PC-9 (cell line): ENCODE measurements around the gene IQCH.

Experiments used
- EZH2 ChIP-seq: fragments of 200-600 bp; sonication (generic); IDR thresholded peaks from 2 replicates; pipeline ENCODE4 v1.8.0; 2017; ENCODE audit warnings: antibody characterized with exemption, low read depth
- TF ChIP-seq, protein P1 (sequence below): fragments of 200-600 bp; sonication (generic); conservative IDR thresholded peaks from 2 replicates; pipeline ENCODE4 v1.6.1; 2017; ENCODE audit warnings: mixed run types, antibody characterized with exemption, mild to moderate bottlenecking, moderate library complexity

DNA sequence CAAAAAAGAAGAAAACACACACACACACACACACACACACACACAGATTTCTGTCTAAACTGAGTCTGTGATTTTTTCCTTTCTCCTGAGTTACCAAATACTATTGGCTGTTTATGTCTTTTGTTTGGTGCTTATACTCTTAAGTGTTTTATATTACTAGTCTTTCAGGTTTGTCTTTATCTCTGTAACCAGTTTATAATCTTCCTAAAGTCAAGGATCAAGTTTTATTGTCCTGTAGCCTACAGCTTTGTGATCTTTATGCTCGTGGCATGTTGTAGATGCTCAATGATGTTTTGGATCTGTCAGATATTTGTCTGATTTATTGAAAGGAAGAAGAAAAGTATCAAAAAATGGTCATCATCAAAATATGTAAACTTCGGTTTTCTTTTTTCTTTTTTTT is 292.5 kb downstream of the IQCH start:
- TF ChIP-seq, protein P1, sequence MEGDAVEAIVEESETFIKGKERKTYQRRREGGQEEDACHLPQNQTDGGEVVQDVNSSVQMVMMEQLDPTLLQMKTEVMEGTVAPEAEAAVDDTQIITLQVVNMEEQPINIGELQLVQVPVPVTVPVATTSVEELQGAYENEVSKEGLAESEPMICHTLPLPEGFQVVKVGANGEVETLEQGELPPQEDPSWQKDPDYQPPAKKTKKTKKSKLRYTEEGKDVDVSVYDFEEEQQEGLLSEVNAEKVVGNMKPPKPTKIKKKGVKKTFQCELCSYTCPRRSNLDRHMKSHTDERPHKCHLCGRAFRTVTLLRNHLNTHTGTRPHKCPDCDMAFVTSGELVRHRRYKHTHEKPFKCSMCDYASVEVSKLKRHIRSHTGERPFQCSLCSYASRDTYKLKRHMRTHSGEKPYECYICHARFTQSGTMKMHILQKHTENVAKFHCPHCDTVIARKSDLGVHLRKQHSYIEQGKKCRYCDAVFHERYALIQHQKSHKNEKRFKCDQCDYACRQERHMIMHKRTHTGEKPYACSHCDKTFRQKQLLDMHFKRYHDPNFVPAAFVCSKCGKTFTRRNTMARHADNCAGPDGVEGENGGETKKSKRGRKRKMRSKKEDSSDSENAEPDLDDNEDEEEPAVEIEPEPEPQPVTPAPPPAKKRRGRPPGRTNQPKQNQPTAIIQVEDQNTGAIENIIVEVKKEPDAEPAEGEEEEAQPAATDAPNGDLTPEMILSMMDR, result no peak
- TF ChIP-seq EZH2, result no peak
